ENCODE results near the gene CLIP3.

The CLIP3 gene

GRCh38 chr19:36006955-36007354 is 25.7 kb downstream of the CLIP3 start:
- Histone ChIP-seq H3K9me3 (ENCODE audit: control insufficient read depth, low read length) (no peaks in the 10 kb centered on the region), H3K27ac (ENCODE audit: low read depth, low read length, severe bottlenecking) (no peak overlapping the region), H3K36me3 (ENCODE audit: control insufficient read depth, insufficient read depth, low read length) (no peaks in the 10 kb centered on the region), H3K4me1 (ENCODE audit: control insufficient read depth, insufficient read depth, low read length, poor library complexity, severe bottlenecking) (peaks cover 5% of the 10 kb centered on the region), H3K4me3 (ENCODE audit: extremely low read depth, insufficient read depth, low read length, poor library complexity, severe bottlenecking) (no peak overlapping the region)
- WGBS, 2 experiments (ENCODE audit: insufficient coverage in 2 of 2), result 100% methylated on average over 3 to 4 of the region's 5 CpGs

- Histone ChIP-seq H3K9me3 (ENCODE audit: control insufficient read depth, low read length) (no peaks in the 10 kb centered on the region), H3K4me3 (ENCODE audit: extremely low read depth, insufficient read depth, low read length, poor library complexity, severe bottlenecking) (no peak overlapping the region), H3K4me1 (ENCODE audit: control insufficient read depth, insufficient read depth, low read length, poor library complexity, severe bottlenecking) (no peaks in the 10 kb centered on the region), H3K36me3 (ENCODE audit: control insufficient read depth, insufficient read depth, low read length) (peaks cover 11% of the 10 kb centered on the region), H3K27ac (ENCODE audit: low read depth, low read length, severe bottlenecking) (no peak overlapping the region)
- 97 to 100% methylated on average over 3 of the region's 4 CpGs for WGBS, 2 experiments (ENCODE audit: insufficient coverage in 2 of 2)
Measured at GRCh38 chr19:36003284-36003683, 29.4 kb downstream of the CLIP3 start.

- Histone ChIP-seq H3K36me3 (ENCODE audit: control insufficient read depth, insufficient read depth, low read length) (peaks cover 19% of the 10 kb centered on the region), H3K9me3 (ENCODE audit: control insufficient read depth, low read length) (no peaks in the 10 kb centered on the region), H3K27ac (ENCODE audit: low read depth, low read length, severe bottlenecking) (no peak overlapping the region), H3K4me3 (ENCODE audit: extremely low read depth, insufficient read depth, low read length, poor library complexity, severe bottlenecking) (no peak overlapping the region), H3K4me1 (ENCODE audit: control insufficient read depth, insufficient read depth, low read length, poor library complexity, severe bottlenecking) (no peaks in the 10 kb centered on the region)
- WGBS, 2 experiments (ENCODE audit: insufficient coverage in 2 of 2), result 89 to 100% methylated on average over 1 to 2 of the region's 3 CpGs
Measured at GRCh38 chr19:36001605-36002004, 31.1 kb downstream of the CLIP3 start.

GRCh38 chr19:35996777-35997176 is 35.9 kb downstream of the CLIP3 start:
- 90 to 96% methylated on average over 3 to 6 of the region's 8 CpGs for WGBS, 2 experiments (ENCODE audit: insufficient coverage in 2 of 2)
- Histone ChIP-seq H3K9me3 (ENCODE audit: control insufficient read depth, low read length) (no peaks in the 10 kb centered on the region), H3K4me1 (ENCODE audit: control insufficient read depth, insufficient read depth, low read length, poor library complexity, severe bottlenecking) (peaks cover 3% of the 10 kb centered on the region), H3K27ac (ENCODE audit: low read depth, low read length, severe bottlenecking) (no peak overlapping the region), H3K4me3 (ENCODE audit: extremely low read depth, insufficient read depth, low read length, poor library complexity, severe bottlenecking) (no peak overlapping the region), H3K36me3 (ENCODE audit: control insufficient read depth, insufficient read depth, low read length) (peaks cover 19% of the 10 kb centered on the region)

GRCh38 chr19:35995048-35995993 is 37.4 kb downstream of the CLIP3 start, which contains the start of gene SDHAF1:
Gene SDHAF1 (plus strand): TSS chr19:35995188. CDS start chr19:35995275, 87 bp downstream.
- H3K4me1 ChIP-seq (ENCODE audit: control insufficient read depth, insufficient read depth, low read length, poor library complexity, severe bottlenecking), result peaks cover 3% of the 10 kb centered on the region
- no peaks in the 10 kb centered on the region for H3K9me3 ChIP-seq (ENCODE audit: control insufficient read depth, low read length)
- H3K27ac ChIP-seq (ENCODE audit: low read depth, low read length, severe bottlenecking), result peak within 1 kb of the TSS; percentile 41
- H3K4me3 ChIP-seq (ENCODE audit: extremely low read depth, insufficient read depth, low read length, poor library complexity, severe bottlenecking), result peak within 1 kb of the TSS; percentile 83
- H3K36me3 ChIP-seq (ENCODE audit: control insufficient read depth, insufficient read depth, low read length), result peaks cover 8% of the 10 kb centered on the region
- 0 to 1% methylated on average over 84 to 94 of the region's 97 CpGs for WGBS, 2 experiments (ENCODE audit: insufficient coverage in 2 of 2)

- H3K4me3 ChIP-seq (ENCODE audit: extremely low read depth, insufficient read depth, low read length, poor library complexity, severe bottlenecking), result no peak overlapping the region
- H3K4me1 ChIP-seq (ENCODE audit: control insufficient read depth, insufficient read depth, low read length, poor library complexity, severe bottlenecking), result peaks cover 3% of the 10 kb centered on the region
- 87 to 95% methylated on average over 37 to 44 of the region's 49 CpGs for WGBS, 2 experiments (ENCODE audit: insufficient coverage in 2 of 2)
Measured at GRCh38 chr19:35993923-35994598, 38.6 kb downstream of the CLIP3 start.

GRCh38 chr19:35992907-35993765 is 39.5 kb downstream of the CLIP3 start:
- Histone ChIP-seq H3K4me1 (ENCODE audit: control insufficient read depth, insufficient read depth, low read length, poor library complexity, severe bottlenecking) (peaks cover 3% of the 10 kb centered on the region), H3K4me3 (ENCODE audit: extremely low read depth, insufficient read depth, low read length, poor library complexity, severe bottlenecking) (no peak overlapping the region), H3K9me3 (ENCODE audit: control insufficient read depth, low read length) (no peaks in the 10 kb centered on the region), H3K27ac (ENCODE audit: low read depth, low read length, severe bottlenecking) (no peak overlapping the region), H3K36me3 (ENCODE audit: control insufficient read depth, insufficient read depth, low read length) (peaks cover 8% of the 10 kb centered on the region)
- WGBS, 2 experiments (ENCODE audit: insufficient coverage in 2 of 2), result 92 to 98% methylated on average over 4 to 5 of the region's 8 CpGs

More at GRCh38 chr19:35993923-35994598, 38.6 kb downstream of the CLIP3 start:
- Histone ChIP-seq H3K9me3 (ENCODE audit: control insufficient read depth, low read length) (no peaks in the 10 kb centered on the region), H3K27ac (ENCODE audit: low read depth, low read length, severe bottlenecking) (no peak overlapping the region), H3K36me3 (ENCODE audit: control insufficient read depth, insufficient read depth, low read length) (peaks cover 8% of the 10 kb centered on the region)

GRCh38 chr19:35991731-35992450 is 40.8 kb downstream of the CLIP3 start:
- H3K36me3 ChIP-seq (ENCODE audit: control insufficient read depth, insufficient read depth, low read length), result peaks cover under 1% of the 10 kb centered on the region
- no peak overlapping the region for H3K4me3 ChIP-seq (ENCODE audit: extremely low read depth, insufficient read depth, low read length, poor library complexity, severe bottlenecking)
- WGBS, 2 experiments (ENCODE audit: insufficient coverage in 2 of 2), result 86 to 87% methylated on average over 6 to 7 of the region's 7 CpGs
- no peaks in the 10 kb centered on the region for H3K9me3 ChIP-seq (ENCODE audit: control insufficient read depth, low read length)
- peaks cover 3% of the 10 kb centered on the region for H3K4me1 ChIP-seq (ENCODE audit: control insufficient read depth, insufficient read depth, low read length, poor library complexity, severe bottlenecking)
- H3K27ac ChIP-seq (ENCODE audit: low read depth, low read length, severe bottlenecking), result no peak overlapping the region

GRCh38 chr19:35990771-35991730 is 41.6 kb downstream of the CLIP3 start:
- Histone ChIP-seq H3K4me3 (ENCODE audit: extremely low read depth, insufficient read depth, low read length, poor library complexity, severe bottlenecking) (no peak overlapping the region), H3K9me3 (ENCODE audit: control insufficient read depth, low read length) (no peaks in the 10 kb centered on the region), H3K4me1 (ENCODE audit: control insufficient read depth, insufficient read depth, low read length, poor library complexity, severe bottlenecking) (no peaks in the 10 kb centered on the region), H3K36me3 (ENCODE audit: control insufficient read depth, insufficient read depth, low read length) (no peaks in the 10 kb centered on the region), H3K27ac (ENCODE audit: low read depth, low read length, severe bottlenecking) (no peak overlapping the region)
- WGBS, 2 experiments (ENCODE audit: insufficient coverage in 2 of 2), result 80 to 84% methylated on average over 8 of the region's 10 CpGs
